Gastrocnemius medialis (tissue), 4 donors: ENCODE measurements around the gene ACTR6.

Experiments used
- CTCF ChIP-seq, 5 experiments: fragments of 450-650 bp in 3 of 5; fragments of 200-600 bp in 2 of 5; sonication (generic) in 2 of 5; IDR thresholded peaks in 4 of 5; conservative IDR thresholded peaks in 1 of 5; 1 replicate in 4 of 5; 2 replicates in 1 of 5; pipeline ENCODE4 v1.5.1; 2016 to 2019; ENCODE audit warnings: antibody characterized with exemption in 5 of 5, mild to moderate bottlenecking in 3 of 5, moderate library complexity in 3 of 5
- POLR2A ChIP-seq, 2 donors: fragments of 450-650 bp; IDR thresholded peaks; one replicate each; pipeline ENCODE4 v1.6.1; 2017; ENCODE audit warnings: antibody characterized with exemption in 2 of 2, mild to moderate bottlenecking in 2 of 2, moderate library complexity in 2 of 2

GRCh38 chr12:100216337-100216736 is 15.7 kb downstream of the ACTR6 start:
- TF ChIP-seq POLR2A (IDR thresholded peaks at IDR 0.05) (no peak), CTCF (IDR thresholded peaks at IDR 0.05 in 4 of 5, conservative IDR thresholded peaks at IDR 0.05 in 1 of 5) (no peak)
